ENCODE results near the gene SELPLG. TPM values are rescaled to one million over a fixed set of nuclear protein-coding genes. Genes with fewer than 3 reads are reported as not detected.

The SELPLG gene
- polyA plus RNA-seq, 3 donors: 1.6 to 2.7 (median 1.7) TPM

DNA sequence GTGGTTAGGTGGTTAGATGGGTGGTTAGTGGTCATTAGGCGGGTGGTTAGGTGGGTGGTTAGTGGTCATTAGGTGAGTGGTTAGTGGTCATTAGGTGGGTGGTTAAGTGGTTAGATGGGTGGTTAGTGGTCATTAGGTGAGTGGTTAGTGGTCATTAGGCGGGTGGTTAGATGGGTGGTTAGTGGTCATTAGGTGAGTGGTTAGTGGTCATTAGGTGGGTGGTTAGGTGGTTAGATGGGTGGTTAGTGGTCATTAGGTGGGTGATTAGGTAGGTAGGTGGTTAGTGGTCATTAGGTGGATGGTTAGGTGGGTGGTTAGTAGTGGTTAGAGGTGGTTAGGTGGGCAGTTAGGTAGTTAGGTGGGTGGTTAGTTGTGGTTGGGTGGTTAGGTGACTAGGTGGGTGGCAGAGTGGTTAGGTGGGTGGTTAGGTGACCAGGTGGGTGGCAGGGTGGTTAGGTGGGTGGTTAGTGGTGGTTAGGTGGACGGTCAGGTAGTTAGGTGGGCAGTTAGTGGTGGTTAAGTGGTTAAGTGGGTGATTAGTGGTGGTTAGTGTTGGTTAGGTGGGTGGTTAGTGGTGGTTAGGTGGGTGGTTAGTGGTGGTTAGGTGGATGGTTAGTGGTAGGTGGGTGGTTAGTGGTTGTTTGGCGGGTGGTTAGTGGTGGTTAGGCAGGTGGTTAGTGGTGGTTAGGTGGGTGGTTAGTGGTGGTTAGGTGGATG is 27.8 kb downstream of the SELPLG start:
- no peak for DNase-seq (ENCODE audit: low read depth in 3 of 3, low spot score in 2 of 3)

DNA sequence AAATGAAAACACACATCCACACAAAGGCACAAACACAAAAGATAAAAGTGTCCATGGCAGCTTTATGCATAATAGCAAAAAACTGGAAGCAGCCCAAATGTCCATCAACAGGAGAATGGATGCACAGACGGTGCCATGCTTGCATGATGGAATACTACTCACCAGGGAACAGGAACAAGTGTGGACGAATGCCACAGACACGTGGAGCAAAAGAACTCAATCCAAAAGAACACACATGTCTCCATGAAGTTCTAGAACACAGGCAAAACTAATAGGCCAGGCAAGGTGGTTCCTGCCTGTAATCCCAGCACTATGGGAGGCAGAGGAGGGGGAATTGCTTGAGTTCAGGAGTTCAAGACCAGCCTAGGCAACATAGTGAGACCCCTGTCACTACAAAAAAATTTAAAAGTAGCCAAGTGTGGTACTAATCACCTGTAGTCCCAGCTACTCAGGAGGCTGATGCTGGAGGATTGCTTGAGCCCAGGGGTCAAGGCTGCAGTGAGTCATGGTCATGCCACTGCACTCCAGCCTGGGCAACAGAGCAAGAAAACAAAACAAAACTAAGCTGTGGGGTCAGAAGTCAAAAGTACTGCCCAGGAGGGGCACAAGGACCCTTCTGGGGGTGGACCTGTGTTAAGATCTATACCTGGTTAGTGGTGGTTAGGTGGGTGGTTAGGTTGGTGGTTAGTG is 28.5 kb downstream of the SELPLG start:
- no peak for DNase-seq (ENCODE audit: low read depth in 3 of 3, low spot score in 2 of 3)

DNA sequence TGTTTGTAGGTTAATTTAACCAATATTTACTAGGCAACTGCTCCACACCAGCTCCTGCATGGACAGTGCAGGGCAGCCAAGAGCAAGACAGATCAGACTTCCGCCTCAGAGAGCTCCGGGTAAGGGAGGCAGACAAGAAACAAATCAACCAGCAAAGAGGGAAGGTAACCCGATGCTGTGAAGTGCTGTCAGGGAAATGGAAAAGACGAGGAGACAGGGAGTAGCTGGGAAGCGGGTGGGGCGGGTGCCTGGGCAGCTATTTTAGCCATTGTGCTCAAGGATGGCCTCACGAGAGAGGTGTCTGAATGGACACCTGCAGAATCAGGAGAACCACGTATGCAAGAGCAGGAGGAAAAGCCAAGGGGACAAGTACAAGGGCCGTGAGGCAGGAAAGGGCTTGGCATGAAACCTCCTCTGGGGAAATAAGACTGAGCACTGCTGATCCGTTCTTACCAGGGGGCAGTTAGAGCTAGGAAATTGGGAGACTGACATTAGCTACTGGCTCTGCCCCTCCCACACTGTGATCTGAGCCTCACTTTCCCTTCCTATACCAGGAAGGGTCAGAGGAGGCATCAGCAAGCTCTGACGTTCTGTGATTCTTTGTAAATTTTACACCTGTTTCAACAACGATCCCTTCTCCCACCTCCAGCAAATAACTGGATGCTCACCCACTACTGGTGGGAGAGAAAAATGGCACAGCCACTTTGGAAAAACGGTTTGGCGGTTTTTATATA is 29.3 kb downstream of the SELPLG start:
- no peak for DNase-seq (ENCODE audit: low read depth in 3 of 3, low spot score in 2 of 3)

DNA sequence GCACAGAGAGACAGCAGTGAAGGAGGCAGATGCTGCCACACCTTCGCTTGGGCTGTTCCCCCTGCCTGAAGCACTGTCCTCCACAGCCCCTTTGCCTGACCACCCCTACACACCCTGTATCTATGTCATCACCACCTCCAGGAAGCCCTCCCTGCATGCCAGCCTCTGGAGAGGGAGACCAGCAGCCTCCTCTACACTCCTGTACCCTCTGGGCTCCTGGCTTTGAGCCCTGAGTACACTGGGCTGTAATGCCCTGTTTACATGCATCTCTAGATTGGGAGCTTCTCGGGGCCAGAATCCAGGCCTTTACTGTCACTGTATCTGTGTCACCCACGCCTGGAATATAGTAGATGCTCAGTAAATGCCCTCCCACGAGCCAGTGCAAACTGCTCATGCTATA is 30.0 kb downstream of the SELPLG start:
- no peak for DNase-seq (ENCODE audit: low read depth in 3 of 3, low spot score in 2 of 3)

DNA sequence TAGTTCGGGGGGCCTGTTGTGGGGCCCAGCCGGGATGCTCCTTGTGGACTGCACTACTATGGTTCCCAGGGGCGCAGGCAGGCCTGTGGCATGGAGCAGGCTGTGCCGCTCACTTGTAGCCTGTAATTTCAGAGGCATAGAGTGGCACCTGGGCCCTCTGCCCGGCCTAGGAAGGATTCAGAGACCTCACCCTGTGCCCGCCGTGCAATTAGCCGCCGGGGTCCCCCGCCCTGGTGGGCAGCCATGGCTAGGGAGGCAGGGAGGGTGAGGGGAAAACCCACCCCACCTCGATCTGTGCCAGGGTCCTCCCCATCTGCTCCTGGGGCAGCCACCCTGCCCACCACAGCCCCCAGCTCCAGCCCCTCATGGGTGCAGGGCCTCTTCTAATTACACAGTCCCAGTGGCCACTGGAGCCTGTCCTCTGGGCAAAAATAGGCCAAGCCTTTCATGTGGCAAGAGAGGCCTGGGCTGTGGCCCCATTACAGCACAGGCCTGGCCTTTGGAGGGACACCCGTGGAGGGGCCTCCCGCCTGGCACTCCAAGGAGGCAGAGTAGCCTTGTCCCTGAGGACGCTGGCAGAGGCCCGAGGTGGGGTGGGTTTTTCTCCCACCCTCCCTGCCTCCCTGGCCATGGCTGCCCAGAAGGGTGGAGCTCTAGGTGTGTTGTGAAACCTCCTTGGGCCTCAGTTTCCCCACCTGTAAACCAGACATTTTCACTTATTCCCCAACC is 30.6 kb downstream of the SELPLG start:
- no peak for DNase-seq (ENCODE audit: low read depth in 3 of 3, low spot score in 2 of 3)

DNA sequence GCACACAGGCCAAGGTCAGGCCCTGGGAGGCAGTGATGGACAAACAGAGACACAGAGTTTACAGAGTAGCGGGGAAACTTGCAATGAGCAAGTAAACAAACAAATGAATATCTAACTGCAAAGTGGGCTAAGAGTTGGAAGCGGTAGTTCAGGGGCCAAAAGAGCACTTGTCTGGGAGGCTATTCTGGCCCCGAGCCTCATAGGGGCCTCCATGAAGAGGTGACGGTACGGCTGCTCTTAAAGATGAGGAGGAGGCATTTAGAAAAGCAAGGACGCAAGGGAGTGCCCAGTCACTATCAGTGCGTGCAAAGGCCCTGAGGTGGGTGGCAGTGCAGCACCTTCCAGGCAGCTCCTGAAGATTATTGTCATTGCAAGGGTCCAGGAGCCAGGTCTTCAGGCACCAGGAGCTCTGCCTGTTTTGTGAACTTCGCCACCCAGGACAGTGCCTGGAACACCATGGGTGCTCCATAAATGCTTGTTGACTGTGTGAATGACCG is 31.4 kb downstream of the SELPLG start:
- DNase-seq (ENCODE audit: low read depth in 3 of 3, low spot score in 2 of 3): no peak

DNA sequence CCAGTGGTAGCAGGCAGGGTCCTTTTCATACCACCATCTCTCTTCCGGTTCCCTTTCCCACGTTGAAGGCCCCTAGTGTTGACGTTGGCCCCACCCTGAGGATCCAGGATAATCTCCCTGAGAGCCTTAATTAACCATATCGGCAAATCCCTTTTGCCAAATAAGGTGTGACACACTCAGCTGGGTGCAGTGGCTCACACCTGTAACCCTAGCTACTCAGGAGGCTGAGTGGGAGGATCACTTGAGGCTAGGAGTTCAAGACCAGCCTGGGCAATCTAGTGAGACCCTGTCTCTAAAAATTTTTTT is 33.0 kb downstream of the SELPLG start:
- no peak for DNase-seq (ENCODE audit: low read depth in 3 of 3, low spot score in 2 of 3)

DNA sequence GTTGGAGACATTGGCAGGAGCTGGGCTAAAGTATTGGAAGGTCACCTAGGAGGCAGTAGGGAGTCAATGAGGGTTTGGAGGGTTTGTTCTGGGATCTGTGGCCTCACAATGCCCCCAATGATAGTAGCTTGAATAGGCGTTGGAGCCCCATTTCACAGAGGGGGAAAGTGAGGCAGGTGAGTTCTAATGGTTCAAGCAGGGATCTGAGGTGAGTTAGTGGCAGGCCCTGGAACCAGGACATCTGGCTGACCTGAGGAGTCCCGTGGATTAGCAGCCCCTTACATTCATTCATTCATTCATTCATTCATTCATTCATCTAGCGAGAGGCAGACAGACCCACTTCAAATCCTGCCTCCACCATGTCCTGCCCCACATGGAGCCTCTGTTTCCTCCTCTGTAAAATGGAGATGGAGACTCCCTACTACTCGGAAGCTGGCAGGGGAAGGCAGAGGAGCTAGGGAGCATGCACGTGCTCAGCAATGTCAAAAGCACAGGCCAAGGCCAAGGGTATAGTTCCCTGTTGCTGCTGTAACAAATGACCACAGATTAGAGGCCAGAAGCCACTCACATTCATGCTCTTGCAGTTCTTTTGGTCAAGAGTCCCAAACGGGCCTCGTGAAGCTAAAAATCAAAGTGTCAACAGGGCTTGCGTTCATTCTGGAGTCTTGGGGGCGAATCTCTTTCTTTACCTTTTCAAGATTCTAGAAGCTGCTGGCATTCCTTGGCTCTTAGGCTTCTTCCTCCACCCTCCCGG is 33.6 kb downstream of the SELPLG start:
- no peak for DNase-seq (ENCODE audit: low read depth in 3 of 3, low spot score in 2 of 3)

DNA sequence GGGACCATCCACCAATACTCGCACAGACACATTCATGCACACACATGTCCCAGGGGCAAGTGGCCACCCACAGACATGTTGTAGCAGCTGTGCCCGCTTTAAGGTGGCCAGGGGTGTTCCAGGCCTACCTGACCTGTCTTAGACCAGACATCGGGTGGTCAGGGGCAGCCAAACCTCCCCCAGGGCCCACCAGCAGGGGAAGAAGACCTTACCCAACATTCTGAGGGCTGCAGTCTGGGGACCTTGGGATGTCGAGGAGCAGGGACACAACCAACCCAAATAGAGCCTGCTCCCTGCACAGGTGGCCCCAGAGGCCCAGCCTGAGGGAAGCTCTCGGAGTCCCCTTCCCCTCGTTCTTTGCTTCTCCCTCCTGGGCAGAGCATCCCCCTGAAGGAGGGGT is 34.2 kb downstream of the SELPLG start:
- no peak for DNase-seq (ENCODE audit: low read depth in 3 of 3, low spot score in 2 of 3)

DNA sequence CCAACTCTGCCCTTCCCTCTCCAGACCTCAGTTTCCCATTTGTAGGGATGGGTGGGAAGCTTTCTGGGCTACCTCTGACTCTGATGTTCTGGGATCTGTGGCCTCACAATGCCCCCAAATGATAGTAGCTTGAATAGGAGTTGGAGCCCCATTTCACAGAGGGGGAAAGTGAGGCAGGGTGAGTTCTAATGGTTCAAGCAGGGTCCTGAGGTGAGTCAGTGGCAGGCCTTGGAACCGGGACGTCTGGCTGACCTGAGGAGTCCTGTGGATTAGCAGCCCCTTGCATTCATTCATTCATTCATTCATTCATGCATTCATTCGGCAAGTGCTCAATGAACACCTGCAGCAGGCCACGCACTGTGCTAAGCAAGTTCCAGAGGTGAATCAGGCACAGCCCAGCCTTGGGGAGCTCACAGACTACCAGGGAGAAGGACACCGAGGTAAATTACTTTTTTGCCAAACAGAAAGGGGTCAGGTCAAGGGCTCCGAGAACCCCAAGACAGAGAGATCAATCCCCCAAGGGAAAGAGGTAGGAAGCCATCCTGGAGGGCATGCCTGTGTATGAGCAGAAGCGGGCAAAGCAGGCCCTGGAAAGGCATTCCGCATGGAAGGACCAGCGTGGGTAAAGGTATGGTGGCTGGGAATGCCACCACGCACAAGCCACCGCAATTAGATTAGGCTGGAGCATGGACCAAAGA is 35.0 kb downstream of the SELPLG start:
- DNase-seq (ENCODE audit: low read depth in 3 of 3, low spot score in 2 of 3): no peak

DNA sequence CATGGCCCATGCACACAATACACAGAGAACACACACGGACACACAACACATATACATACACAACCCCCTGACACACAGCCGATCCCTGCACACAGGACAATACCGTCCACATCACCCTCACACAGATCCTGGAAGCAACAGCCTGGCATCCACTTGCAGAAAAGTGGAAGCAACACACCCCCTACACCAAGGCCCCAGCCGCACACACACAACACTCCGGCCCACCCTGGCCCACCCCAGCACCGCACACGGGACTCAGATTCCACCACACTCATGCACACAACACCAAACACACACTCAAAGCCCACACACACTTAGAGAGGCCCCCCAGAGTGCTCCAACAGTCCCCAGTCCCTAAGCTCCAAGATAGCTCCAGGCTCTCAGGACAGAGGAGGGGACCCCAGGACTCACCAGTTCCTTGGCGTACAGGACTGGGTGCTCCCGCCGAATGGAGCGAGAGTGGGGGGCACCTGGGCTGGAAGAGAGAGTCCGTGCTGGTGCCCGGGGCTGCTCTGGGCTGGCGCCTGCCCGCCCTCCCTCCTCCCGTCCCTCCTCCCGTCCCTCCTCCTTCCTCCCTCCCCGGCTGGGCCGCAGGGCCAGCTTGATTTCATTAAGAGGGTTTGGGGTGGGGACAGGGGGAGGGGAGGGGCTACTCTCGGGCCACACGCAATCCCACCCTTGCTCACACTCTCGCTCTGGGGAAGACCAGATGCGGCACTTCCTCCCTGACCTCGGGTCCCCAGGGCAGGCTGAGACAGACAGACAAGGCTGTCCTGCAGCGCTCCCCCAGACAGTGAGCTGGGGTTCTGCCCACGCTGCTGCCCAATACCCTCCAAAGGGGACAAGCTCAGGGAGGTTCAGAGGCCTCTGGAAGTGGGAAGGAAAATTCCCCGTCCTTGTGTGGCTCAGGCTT is 35.9 kb downstream of the SELPLG start, which contains the start of gene TMEM119:
Gene TMEM119 (minus strand): TSS at position 526 of the 913 bp plus-strand sequence. CDS start 5,701 bp downstream, outside the sequence.
- DNase-seq (ENCODE audit: low read depth in 3 of 3, low spot score in 2 of 3): no peak

DNA sequence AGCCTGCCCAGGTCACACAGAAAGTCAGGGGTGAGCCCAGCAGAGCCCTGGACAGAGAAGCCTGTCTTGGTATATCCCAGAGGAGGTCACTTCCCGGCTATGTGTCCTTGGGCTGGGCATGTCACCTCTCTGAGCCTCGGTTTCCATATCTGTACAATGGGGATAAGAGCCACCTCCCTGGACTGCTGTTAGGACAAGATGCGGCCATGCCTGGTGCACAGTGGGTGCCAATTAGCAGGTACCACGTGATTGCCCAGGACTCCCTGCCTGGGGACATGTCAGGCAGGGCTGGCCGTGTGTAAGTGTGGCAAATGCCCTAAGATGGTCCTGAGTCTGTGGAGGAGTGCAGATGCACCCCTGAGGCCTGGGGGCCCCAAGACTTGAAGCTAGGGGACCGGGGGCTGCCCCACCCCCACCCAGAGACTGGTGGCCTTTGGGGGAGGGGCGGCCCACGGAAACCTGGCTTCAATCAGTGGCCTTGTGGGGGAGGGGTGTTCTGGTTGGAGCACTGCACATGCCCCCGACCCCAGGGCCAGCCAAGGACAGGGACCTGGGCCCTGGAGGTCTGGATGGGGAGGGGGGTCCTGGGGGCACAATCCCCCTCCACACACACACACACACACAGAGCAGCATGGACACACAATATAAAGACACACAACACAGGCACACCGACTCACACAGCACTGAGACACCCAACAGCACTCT is 36.7 kb downstream of the SELPLG start:
- no peak for DNase-seq (ENCODE audit: low read depth in 3 of 3, low spot score in 2 of 3)

DNA sequence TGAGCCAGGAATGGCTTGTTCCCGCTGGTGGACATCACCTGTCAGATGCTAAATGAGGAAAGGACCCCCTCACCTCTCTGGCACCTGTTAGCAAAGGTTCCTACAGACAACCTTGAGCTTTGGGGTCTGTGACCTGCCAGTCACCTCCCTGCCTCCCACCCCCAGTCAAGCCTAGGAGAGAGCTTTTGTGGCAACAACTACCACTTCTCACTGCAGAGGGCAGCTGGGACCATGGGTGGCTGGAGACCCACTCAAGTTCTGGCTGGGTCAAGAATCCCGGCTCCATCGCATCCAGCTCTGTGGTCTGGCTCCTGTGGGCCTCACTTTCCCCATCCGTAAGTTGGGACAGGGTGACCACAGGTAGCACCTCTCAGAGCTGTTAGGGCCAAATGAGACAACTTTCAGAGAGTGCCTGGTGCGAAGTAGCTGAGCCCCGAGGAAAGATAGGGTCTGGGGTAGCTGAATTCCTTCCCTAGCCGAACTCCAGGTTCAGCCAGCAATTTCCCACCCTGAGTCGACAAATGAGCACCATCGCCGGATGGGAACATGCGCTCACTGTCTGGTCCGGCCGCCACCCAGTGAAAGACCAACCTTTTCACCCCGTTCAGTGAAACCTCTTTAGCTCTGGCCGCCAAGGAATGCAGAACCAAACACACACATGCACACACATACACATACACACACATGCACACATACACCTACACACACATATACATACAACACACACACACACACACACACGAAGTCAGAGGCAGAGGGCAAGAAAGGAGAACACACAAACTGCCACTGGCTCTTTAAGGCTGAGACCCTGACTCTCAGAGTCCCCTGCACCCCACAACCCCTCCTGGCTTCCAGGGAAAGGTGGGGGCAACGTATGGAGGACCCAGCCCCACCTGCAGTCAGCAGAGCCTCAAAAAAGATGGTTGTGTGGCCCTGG is 37.7 kb downstream of the SELPLG start:
- DNase-seq (ENCODE audit: low read depth in 3 of 3, low spot score in 2 of 3): no peak

DNA sequence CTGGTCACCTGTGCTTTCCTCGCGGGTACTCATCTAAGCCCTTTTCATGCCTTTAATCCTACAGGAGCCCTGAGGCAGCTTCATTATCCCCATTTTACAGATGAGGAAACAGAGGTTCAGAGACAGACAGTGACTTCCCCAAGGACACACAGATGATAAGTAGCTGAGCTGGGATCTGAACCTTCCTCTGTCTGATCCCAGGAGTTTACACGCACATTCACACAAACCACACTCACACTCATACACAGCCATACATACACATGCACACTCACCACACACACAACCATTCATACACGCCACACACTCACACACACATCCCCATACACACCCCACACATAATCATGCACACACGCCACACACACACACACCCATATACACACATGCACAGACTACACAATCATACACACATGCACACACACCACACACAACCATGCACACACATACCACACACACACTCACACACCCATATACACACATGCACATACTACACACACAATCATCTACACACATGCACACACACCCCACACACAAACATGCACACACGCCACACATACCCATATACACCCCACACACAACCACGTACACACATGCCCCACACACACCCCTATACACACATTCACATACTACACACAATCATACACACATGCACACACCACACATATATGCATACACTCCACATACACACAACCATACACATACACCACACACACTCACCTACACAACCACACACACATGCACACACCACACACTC is 38.6 kb downstream of the SELPLG start:
- no peak for DNase-seq (ENCODE audit: low read depth in 3 of 3, low spot score in 2 of 3)

DNA sequence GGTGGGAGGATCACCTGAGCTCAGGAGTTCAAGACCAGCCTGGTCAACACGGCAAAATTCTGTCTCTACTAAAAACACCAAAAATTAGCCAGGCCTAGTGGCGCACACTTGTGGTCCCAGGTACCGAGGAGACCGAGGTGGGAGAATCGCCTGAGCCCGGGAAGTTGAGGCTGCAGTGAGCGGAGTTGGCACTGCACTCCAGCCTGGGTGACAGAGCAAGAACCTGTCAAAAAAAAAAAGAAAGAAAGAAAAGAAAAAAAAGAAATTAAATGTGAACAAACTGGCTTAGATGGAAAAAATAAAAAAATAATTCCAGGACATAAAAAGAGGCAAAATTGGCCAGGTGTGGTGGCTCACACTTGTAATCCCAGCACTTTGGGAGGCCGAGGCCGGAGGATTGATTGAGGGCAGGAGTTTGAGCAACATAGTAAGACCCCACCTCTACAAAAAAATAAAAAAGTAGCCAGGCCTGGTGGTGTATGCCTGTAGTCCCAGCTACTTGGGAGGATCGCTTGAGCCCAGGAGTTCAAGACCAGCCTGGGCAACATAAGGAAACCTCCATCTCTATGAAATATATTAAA is 39.3 kb downstream of the SELPLG start:
- DNase-seq (ENCODE audit: low read depth in 3 of 3, low spot score in 2 of 3): no peak

Data from right renal cortex interstitium (tissue), 3 donors.